IgD-negative memory B cell (primary cell): ENCODE results near the gene CNN2. TPM values are rescaled to one million over a fixed set of nuclear protein-coding genes. Genes with fewer than 3 reads are reported as not detected.

ENCODE experiments used
- H3K27ac Mint-ChIP-seq, 3 donors: one replicate each; pipeline ENCODE4 v1.8.0; 2020 to 2022; ENCODE audit warnings: mild to moderate bottlenecking in 3 of 3, mixed read lengths in 3 of 3, moderate library complexity in 1 of 3
- H3K27me3 Mint-ChIP-seq: one replicate; pipeline ENCODE4 v1.8.0; 2021; ENCODE audit warnings: mixed read lengths
- H3K36me3 Mint-ChIP-seq: one replicate; pipeline ENCODE4 v1.8.0; 2020; ENCODE audit warnings: mild to moderate bottlenecking, mixed read lengths
- H3K4me1 Mint-ChIP-seq, 3 donors: one replicate each; pipeline ENCODE4 v1.8.0; 2020 to 2022; ENCODE audit warnings: mixed read lengths in 3 of 3, mild to moderate bottlenecking in 1 of 3
- H3K4me3 Mint-ChIP-seq, 4 donors: one replicate each; pipeline ENCODE4 v1.8.0; 2020 to 2022; ENCODE audit warnings: mild to moderate bottlenecking in 4 of 4, mixed read lengths in 4 of 4, moderate library complexity in 3 of 4
- H3K9me3 Mint-ChIP-seq, 3 donors: one replicate each; pipeline ENCODE4 v1.8.0; 2020 to 2021; ENCODE audit warnings: mixed read lengths in 3 of 3, mild to moderate bottlenecking in 1 of 3
- polyA plus RNA-seq: library from polyadenylated mRNA; unstranded; fragments of 300-500 nt; fragmentation: Illumina TruSeq; gene quantifications from one replicate; pipeline ENCODE4 v1.2.3, GENCODE V29; 2021

The CNN2 gene
- polyA plus RNA-seq, 1 donor from 2014 or later: 596 TPM

DNA sequence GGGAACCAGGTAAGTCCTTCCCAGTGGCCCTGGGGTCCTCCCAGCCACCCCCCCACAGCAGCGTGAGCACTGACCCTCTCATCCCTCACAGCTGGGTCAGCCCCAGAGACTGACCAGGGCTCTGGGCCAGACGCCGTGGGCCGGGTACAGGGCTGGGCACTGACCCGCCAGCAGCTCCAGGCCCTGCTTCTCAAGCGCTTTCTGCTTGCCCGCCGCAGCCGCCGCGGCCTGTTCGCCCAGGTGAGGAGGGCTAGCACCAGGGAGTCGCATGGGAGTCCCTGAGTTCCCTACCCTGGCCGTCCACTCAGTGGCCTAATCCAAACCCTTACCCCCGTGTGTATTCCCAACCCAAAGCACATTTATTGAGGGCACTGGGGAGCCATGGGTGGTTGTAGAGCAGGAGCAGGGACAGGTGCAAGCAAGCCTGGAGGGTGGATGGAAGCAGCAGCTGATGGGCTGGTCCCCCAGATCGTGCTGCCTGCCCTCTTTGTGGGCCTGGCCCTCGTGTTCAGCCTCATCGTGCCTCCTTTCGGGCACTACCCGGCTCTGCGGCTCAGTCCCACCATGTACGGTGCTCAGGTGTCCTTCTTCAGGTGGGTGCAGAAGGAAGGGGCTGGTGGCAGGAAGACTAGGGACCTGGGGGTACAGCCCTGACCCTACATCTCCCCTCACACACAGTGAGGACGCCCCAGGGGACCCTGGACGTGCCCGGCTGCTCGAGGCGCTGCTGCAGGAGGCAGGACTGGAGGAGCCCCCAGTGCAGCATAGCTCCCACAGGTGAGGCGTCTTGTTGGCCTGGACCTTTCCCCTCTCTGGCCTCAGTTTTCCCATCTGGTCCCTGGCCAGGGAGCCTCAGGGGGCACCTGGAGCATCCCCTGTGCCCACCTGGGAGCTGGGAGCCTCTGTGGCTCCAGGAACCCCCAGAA, 28.0 kb downstream of the CNN2 start:
- peaks cover 4% of the 10 kb centered on the region for H3K36me3 Mint-ChIP-seq
- no peaks in the 10 kb centered on the region for H3K9me3 Mint-ChIP-seq
- H3K27ac Mint-ChIP-seq: no peak overlapping the region
- no peak overlapping the region for H3K4me3 Mint-ChIP-seq
- H3K4me1 Mint-ChIP-seq: peaks cover 13 to 18% (median 14%) of the 10 kb centered on the region in 3 donors
- H3K27me3 Mint-ChIP-seq: no peaks in the 10 kb centered on the region

- peaks cover 7% of the 10 kb centered on the region for H3K36me3 Mint-ChIP-seq
- no peaks in the 10 kb centered on the region for H3K9me3 Mint-ChIP-seq
- no peak overlapping the region for H3K27ac Mint-ChIP-seq
- no peak overlapping the region for H3K4me3 Mint-ChIP-seq
- H3K4me1 Mint-ChIP-seq: peaks cover 13 to 18% (median 14%) of the 10 kb centered on the region in 3 donors
- no peaks in the 10 kb centered on the region for H3K27me3 Mint-ChIP-seq
Measured at GRCh38 chr19:1055028-1055425, 28.6 kb downstream of the CNN2 start.

DNA sequence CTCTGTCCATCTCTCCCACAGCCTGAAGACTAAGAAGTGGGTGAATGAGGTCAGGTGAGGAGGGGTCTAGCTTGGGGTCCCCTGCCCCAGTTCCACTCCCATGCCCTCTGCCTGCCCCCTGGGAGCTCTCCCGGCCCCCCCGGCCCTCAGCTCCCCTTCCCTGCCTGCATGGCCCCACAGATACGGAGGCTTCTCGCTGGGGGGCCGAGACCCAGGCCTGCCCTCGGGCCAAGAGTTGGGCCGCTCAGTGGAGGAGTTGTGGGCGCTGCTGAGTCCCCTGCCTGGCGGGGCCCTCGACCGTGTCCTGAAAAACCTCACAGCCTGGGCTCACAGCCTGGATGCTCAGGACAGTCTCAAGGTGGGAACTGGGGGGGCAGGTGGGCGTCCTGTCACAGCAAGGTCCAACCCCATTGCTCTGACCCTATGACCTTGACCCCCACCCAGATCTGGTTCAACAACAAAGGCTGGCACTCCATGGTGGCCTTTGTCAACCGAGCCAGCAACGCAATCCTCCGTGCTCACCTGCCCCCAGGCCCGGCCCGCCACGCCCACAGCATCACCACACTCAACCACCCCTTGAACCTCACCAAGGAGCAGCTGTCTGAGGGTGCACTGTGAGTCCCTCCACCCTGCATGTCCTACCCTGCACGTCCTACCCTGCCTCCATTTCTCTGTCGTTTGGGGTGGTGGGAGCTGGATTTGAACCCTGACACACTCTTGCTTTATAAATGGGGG, 29.6 kb downstream of the CNN2 start:
- H3K36me3 Mint-ChIP-seq: peaks cover 7% of the 10 kb centered on the region

DNA sequence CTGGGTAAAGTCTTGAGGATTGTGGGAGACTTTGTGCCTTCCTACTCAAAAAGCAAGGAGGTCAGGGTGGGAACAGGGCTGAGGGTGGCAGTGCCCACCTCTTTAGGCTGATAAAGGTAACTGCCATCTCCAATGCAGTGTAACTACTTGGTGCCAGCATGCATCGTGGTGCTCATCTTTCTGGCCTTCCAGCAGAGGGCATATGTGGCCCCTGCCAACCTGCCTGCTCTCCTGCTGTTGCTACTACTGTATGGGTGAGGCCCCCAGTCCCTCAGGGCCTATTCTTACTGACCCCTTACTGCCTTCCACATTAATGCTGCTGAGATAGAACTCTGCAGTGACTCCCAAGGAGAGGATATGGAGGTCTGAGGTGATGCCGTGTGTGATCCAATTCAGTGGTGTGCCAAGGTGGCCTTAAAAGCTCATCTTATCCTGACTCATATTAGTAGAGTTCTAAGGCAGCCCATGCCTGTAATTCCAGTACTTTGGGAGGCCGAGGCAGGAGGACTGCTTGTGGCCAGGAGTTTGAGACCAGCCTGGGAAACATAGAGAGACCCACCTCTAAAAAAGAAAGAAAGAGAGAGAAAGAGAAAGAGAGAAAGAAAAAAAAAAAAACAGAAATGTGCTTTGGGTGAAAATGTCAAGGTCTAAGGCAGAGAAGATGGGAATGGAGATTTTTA, 30.9 kb downstream of the CNN2 start:
- no peaks in the 10 kb centered on the region for H3K9me3 Mint-ChIP-seq
- H3K27ac Mint-ChIP-seq: peak overlapping the region in 1 of 3 donors; percentile 61
- peaks cover 7% of the 10 kb centered on the region for H3K36me3 Mint-ChIP-seq
- H3K4me3 Mint-ChIP-seq: peak overlapping the region in 3 of 4 donors; percentile 70 to 89 (median 83)
- no peaks in the 10 kb centered on the region for H3K27me3 Mint-ChIP-seq
- peaks cover 13 to 18% (median 14%) of the 10 kb centered on the region in 3 donors for H3K4me1 Mint-ChIP-seq

More for the DNA sequence above, 29.6 kb downstream of the CNN2 start:
- peak overlapping the region in 1 of 3 donors; percentile 31 for H3K27ac Mint-ChIP-seq
- H3K27me3 Mint-ChIP-seq: no peaks in the 10 kb centered on the region
- H3K4me1 Mint-ChIP-seq: peaks cover 13 to 18% (median 14%) of the 10 kb centered on the region in 3 donors
- H3K9me3 Mint-ChIP-seq: no peaks in the 10 kb centered on the region
- H3K4me3 Mint-ChIP-seq: no peak overlapping the region

DNA sequence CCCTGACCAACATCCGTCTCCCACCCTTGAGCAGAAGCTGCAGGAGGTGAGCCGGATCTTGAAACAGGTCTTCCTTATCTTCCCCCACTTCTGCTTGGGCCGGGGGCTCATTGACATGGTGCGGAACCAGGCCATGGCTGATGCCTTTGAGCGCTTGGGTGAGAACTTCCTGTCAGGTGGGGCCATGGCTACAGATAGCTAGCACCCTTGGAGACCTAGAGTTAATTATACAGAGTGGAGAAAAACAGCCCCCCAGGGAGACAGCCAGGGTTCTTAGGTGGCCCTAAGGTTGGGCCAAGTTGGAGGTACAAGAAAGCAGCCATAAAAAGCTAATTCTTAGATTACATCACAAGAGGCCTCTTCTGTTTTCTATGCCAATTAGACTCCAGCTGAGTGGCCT, 31.7 kb downstream of the CNN2 start:
- Mint-ChIP-seq H3K4me3 (no peak overlapping the region), H3K36me3 (peaks cover 7% of the 10 kb centered on the region), H3K27ac (peak overlapping the region; percentile 16 to 35 (median 27)), H3K27me3 (no peaks in the 10 kb centered on the region), H3K4me1 (peaks cover 13 to 18% (median 14%) of the 10 kb centered on the region in 3 donors), H3K9me3 (no peaks in the 10 kb centered on the region)

GRCh38 chr19:1060689-1061088, 34.3 kb downstream of the CNN2 start:
- peaks cover 13 to 35% (median 16%) of the 10 kb centered on the region in 3 donors for H3K4me1 Mint-ChIP-seq
- H3K36me3 Mint-ChIP-seq: peaks cover 7% of the 10 kb centered on the region
- no peaks in the 10 kb centered on the region for H3K9me3 Mint-ChIP-seq
- H3K27me3 Mint-ChIP-seq: no peaks in the 10 kb centered on the region
- H3K27ac Mint-ChIP-seq: no peak overlapping the region
- H3K4me3 Mint-ChIP-seq: no peak overlapping the region

GRCh38 chr19:1061987-1062386, 35.6 kb downstream of the CNN2 start:
- H3K4me1 Mint-ChIP-seq: peaks cover 13 to 32% (median 15%) of the 10 kb centered on the region in 3 donors
- peak overlapping the region in 1 of 3 donors; percentile 57 for H3K27ac Mint-ChIP-seq
- no peaks in the 10 kb centered on the region for H3K27me3 Mint-ChIP-seq
- H3K4me3 Mint-ChIP-seq: no peak overlapping the region
- no peaks in the 10 kb centered on the region for H3K9me3 Mint-ChIP-seq
- H3K36me3 Mint-ChIP-seq: peaks cover 7% of the 10 kb centered on the region

GRCh38 chr19:1062387-1063029, 36.1 kb downstream of the CNN2 start:
- Mint-ChIP-seq H3K27ac (peak overlapping the region in 1 of 3 donors; percentile 57), H3K9me3 (no peaks in the 10 kb centered on the region)

DNA sequence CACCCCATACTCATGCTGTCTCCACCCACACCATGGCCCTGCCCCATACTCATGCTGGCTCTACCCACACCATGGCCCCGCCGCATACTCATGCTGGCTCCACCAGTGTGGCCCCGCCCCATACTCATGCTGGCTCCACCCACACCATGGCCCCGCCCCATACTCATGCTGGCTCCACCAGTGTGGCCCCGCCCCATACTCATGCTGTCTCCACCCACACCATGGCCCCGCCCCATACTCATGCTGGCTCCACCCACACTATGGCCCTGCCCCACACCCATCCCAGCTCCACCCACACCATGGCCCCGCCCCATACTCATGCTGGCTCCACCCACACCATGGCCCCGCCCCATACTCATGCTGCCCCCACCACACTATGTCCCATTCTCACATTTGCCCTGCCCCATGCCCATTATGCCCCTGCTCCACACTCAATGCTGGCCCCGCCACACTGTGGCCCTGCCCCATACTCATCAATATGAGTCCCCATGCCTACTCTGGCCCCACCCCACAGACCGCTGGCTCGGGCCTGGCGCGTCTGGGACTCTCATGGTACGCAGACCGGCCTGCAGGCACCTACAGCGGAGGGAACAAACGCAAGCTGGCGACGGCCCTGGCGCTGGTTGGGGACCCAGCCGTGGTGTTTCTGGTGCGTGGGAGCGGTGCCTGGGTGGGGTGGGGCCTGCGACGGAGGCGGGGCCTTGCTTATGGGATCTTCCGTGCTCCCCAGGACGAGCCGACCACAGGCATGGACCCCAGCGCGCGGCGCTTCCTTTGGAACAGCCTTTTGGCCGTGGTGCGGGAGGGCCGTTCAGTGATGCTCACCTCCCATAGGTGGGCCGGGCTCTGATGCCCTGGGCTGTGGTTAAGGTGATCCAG, 36.9 kb downstream of the CNN2 start:
- Mint-ChIP-seq H3K36me3 (peaks cover 3% of the 10 kb centered on the region), H3K4me1 (peaks cover 2 to 20% (median 3%) of the 10 kb centered on the region in 3 donors), H3K9me3 (no peaks in the 10 kb centered on the region), H3K4me3 (peak overlapping the region in 1 of 4 donors; percentile 60), H3K27ac (peak overlapping the region in 1 of 3 donors; percentile 45), H3K27me3 (no peaks in the 10 kb centered on the region)

More at GRCh38 chr19:1062387-1063029, 36.1 kb downstream of the CNN2 start:
- no peaks in the 10 kb centered on the region for H3K27me3 Mint-ChIP-seq
- H3K4me1 Mint-ChIP-seq: peaks cover 9 to 27% (median 10%) of the 10 kb centered on the region in 3 donors
- H3K4me3 Mint-ChIP-seq: no peak overlapping the region
- H3K36me3 Mint-ChIP-seq: peaks cover 7% of the 10 kb centered on the region

DNA sequence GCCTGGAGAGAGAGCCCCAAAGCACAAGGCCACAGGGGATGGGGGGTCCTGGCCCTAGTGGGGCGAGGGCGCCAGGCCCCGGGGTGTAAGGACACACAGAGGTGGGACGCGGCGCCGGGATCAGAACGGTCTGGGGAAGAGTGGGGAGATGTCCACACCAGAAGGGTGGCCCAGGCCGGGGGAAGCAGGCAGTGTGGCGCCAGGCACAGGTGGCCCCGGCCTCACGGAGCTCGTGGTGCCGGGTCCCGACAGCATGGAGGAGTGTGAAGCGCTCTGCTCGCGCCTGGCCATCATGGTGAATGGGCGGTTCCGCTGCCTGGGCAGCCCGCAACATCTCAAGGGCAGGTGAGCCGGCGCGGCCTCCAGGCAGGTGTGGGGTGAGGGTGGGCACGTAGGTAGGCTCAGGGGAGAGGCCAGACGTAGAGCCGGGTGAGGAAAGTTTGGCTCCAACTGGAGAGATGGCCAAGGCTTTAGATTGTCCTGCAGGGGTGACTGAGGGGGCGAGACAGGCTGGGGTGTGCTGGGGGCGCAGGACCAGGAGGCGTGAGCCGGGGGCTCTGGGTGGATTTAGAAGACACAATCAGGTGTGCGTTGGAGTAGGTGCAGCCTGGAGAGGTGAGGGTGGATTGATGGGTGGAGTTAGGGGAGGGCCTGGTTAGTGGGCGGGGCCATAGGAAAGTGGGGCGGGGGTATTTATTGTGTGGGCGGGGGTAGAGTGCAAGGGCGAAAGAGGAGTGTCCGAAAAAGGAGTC, 37.7 kb downstream of the CNN2 start:
- Mint-ChIP-seq H3K4me3 (no peak overlapping the region), H3K9me3 (no peaks in the 10 kb centered on the region), H3K36me3 (peaks cover 6% of the 10 kb centered on the region), H3K4me1 (peaks cover 4 to 20% (median 6%) of the 10 kb centered on the region in 3 donors), H3K27me3 (no peaks in the 10 kb centered on the region), H3K27ac (peak overlapping the region in 2 of 3 donors; percentile 46 to 97)

- no peaks in the 10 kb centered on the region for H3K9me3 Mint-ChIP-seq
- peaks cover 6 to 24% (median 8%) of the 10 kb centered on the region in 3 donors for H3K4me1 Mint-ChIP-seq
- H3K36me3 Mint-ChIP-seq: peaks cover 6% of the 10 kb centered on the region
- H3K27me3 Mint-ChIP-seq: no peaks in the 10 kb centered on the region
- peak overlapping the region in 2 of 3 donors; percentile 67 to 97 for H3K27ac Mint-ChIP-seq
- peak overlapping the region; percentile 72 to 85 (median 83) for H3K4me3 Mint-ChIP-seq
Measured at GRCh38 chr19:1064661-1065605, 38.5 kb downstream of the CNN2 start.

DNA sequence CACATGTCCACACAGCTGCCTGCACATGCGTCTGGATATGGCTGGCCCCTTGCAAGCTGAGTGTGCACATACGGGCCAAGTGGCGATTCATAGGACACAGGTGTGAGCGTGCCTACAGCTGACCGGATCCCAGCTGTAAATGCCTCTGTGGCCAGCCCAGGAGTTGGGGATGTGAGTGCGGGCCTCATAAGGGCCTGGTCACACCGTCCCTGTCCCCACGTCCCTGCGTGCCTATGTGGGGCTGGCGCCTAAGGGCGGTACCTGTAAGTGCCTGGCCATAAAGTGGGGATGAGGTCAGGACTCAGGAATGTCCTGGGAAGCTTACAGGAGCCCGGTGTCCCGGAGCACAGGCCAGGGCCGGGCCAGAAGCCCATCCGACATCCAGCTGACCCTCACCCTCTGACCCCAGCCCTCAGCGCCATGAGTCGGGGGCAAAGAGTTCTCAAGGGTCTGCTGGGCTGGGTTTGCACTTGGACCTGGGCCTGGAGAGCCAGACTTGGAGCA, 39.2 kb downstream of the CNN2 start:
- H3K4me3 Mint-ChIP-seq: peak overlapping the region; percentile 25 to 85 (median 77)
- no peaks in the 10 kb centered on the region for H3K27me3 Mint-ChIP-seq

More for the DNA sequence above, 39.2 kb downstream of the CNN2 start:
- Mint-ChIP-seq H3K36me3 (peaks cover 6% of the 10 kb centered on the region), H3K27ac (peak overlapping the region; percentile 67 to 97 (median 82)), H3K4me1 (peaks cover 6 to 24% (median 8%) of the 10 kb centered on the region in 3 donors), H3K9me3 (no peaks in the 10 kb centered on the region)
